ENCODE measurements around the gene GPR75. TPM values are rescaled to one million over a fixed set of nuclear protein-coding genes. Genes with fewer than 3 reads are reported as not detected.

GPR75 gene
- total RNA-seq, 1 donor from 2014 or later = 0.92 TPM

Small RNA genes within 50 kb of the gene (small RNA-seq; reads per million reads assigned to genes)
- not detected for gene MIR3682 (ENCODE audit: low replicate concordance)

Other genes starting within 250 kb of the GPR75 start
- 1.1 TPM for gene CHAC2, start 92.2 kb downstream of the GPR75 start, total RNA-seq
- gene ASB3, start 73.0 kb downstream of the GPR75 start, total RNA-seq = 26.1 TPM
- 99.2 TPM for gene ERLEC1, start 72.9 kb downstream of the GPR75 start, total RNA-seq
- 52.1 TPM for gene PSME4, start 111.0 kb upstream of the GPR75 start, total RNA-seq

All from tongue (tissue), 2 donors.